Activated CD4-positive, alpha-beta T cell treated with anti-CD3 and anti-CD28 coated beads, Interleukin-2, amount 50 U/mL, for 24 hours (primary cell): Measurements from ENCODE around the gene ADPRHL1.
"Not testable (repeated sequence)": the region's sequence is repeated elsewhere in the genome, so short reads cannot be mapped to it uniquely, and the experiment has no call there.

Experiments
- DNase-seq, 2 donors: peaks; one replicate each; pipeline ENCODE4 v3.0.0-alpha.2; 2020; ENCODE audit warnings: low read depth in 1 of 2, low spot score in 1 of 2

The ADPRHL1 gene

GRCh38 chr13:113479179-113479578 lies 25.9 kb upstream of the ADPRHL1 start:
- no peak for DNase-seq

DNA sequence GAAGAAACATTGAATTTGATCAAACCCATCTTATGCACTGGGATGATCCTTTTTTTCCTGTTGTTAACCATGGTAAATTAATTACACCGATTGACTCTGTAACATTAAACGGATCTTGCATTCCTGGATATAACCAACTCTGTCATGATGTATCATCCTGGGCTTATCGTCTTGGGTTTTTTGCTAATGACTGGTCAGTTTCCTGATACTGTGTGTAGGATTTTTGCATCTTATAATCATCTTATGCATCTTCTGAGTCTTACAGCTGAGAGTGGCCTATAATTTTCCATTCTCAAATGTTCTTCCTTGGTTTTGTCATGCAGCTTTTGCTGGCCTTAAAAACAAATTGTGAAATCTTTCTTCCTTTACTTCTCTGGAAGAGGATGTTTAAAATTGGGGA lies 24.4 kb upstream of the ADPRHL1 start:
- no peak for DNase-seq

GRCh38 chr13:113476811-113477210 lies 23.5 kb upstream of the ADPRHL1 start:
- DNase-seq, result no peak

DNA sequence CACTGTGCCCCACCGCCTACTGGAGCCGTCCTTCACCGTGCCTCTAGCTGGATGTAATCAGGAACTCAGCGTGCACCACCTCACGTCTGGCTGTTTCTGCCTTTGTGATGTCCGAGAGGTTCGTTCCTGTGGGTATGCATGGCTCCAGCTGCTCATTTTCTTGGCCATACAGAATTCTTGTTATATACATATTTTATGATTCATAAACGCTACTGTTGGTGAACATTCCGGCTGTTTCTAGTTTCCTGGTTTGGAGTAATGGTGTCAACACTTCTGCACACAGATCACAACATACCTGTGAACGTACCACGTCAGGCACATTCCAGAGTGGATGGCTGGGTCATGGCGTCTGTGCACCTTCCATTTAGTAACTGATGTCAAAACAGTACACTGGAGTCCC lies 22.6 kb upstream of the ADPRHL1 start:
- DNase-seq, result no peak

- DNase-seq, result no peak
Observed at GRCh38 chr13:113475280-113475679, 22.0 kb upstream of the ADPRHL1 start.

DNA sequence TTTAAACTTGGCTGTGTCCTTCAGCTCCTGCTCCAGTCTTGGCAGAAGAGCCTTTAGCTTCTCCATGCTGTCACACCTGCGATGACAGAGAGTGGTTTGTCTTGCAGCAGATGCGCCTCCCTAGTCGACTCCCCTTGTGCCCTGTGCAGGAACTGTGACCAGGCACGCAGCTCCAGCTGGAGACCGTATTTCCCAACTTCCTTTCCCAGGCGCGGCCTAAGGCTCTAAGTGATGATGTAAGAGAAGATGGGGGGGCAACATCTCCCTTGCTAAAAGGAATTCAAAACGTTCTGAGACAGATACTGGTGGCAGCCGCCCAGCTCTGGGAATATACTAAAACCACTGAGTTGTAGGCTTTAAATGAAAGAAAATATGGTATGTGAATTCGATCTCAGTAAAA lies 20.9 kb upstream of the ADPRHL1 start:
- DNase-seq, result no peak

DNA sequence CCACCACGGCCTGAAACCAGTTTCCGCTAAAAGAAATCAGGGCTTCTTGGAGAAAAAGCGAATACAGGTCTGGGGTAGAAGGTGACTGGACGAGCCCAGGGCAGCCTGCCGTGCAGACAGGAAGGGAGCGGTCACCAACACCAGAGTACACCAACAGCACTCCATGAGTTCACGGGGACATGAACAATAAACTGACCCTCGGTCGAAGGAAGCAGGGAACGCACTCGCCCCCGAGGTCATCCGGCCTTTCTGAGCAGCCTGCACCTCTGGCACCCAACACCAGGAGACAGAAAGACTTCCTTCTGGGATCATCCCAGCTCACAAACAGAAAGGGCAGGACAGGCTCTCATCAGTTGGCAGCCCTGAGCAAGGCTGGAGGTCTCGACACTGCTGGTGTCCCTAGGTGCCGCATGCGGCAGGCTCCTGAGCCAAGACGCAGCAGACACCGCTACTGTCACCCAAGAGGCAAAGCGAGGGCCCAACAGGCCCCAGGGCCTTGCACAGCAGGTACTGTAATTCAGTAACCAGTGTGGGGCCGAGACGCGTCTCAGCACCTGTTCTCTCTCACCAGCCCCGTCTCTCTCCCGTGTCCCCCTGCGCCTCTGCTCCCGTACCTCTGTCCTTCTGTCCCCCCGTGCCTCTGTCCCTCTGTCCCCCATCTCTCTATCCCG lies 19.2 kb upstream of the ADPRHL1 start:
- no peak for DNase-seq

DNA sequence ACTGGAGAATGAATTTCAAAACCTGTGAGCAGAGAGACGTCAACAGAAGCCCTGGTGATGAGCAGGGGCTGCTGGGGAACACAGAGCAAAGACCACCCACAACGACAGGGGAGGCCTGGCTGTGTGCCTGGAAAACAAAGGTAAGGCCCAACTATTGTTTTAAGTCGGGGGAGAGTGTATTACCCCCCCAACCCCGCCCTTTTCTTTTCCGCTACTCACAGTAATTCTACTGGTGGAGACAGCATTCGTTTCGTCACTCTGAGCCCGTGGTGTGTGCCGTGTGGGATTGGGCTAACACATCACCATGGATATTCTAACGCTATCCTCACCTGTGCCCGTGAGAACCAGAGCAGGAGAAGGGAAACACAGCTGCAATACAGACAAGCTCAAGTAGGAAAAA lies 18.6 kb upstream of the ADPRHL1 start:
- no peak for DNase-seq

- not testable (repeated sequence) for DNase-seq
Observed at GRCh38 chr13:113470635-113471163, 17.4 kb upstream of the ADPRHL1 start.

DNA sequence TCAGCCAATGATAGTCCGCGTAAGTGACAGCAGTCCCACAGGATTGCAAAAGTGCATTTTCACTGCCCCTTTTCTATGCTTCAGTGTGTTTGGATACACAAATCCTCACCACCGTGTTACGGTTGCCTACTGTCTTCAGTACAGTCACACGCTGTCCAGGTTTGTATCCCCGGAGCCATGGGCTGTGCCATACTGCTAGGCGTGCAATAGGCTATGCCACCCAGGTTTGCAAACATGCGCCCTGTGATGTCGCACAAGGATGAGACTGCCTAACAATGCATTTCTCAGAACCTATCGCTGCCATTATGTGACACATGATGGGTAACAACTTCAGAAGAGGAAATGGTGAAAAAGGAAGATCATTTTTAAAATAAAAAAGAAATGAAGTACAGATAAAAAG lies 16.8 kb upstream of the ADPRHL1 start:
- DNase-seq, result no peak

DNA sequence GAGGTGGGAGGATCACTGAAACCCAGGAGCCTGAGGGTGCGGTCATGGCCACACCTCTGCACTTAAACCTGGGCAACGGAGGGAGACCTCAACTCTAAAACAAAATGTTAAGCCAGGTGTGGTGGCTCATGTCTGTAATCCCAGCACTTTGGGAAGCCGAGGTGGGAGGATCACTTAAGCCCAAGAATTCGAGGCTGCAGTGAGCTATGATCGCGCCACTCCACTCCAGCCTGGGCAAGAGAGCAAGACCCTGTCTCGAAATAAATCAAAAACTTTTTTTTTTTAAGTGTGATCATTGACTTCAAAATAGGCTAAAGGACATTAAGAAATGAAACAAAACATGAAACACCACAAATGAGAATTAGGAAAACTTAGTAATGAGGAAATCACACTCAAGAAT lies 16.3 kb upstream of the ADPRHL1 start:
- no peak for DNase-seq

- DNase-seq, result no peak
Observed at GRCh38 chr13:113468472-113469201, 15.3 kb upstream of the ADPRHL1 start.

- no peak for DNase-seq
Observed at GRCh38 chr13:113468029-113468428, 14.7 kb upstream of the ADPRHL1 start.

- no peak for DNase-seq
Observed at GRCh38 chr13:113466383-113466782, 13.1 kb upstream of the ADPRHL1 start.

DNA sequence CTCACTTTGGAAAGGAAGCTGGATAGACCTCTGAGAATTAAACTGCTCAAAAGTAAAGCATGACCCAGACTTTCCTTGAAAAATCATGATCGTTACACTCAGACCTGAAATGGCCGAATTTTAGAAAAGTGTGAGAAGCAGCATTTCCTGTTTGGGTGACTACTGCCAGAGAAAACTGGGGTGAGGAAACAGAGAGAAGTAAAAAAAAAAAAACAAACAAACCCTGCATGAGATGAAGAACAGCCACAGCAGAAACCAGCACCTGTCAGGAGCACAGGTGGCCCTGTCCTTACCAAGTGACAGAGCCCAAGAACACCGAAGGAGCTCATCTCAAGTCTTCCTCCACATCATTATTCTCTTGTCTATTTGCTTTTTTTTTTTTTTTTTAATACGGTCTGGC lies 12.0 kb upstream of the ADPRHL1 start:
- DNase-seq, result no peak

GRCh38 chr13:113464476-113464875 lies 11.2 kb upstream of the ADPRHL1 start:
- no peak for DNase-seq

DNA sequence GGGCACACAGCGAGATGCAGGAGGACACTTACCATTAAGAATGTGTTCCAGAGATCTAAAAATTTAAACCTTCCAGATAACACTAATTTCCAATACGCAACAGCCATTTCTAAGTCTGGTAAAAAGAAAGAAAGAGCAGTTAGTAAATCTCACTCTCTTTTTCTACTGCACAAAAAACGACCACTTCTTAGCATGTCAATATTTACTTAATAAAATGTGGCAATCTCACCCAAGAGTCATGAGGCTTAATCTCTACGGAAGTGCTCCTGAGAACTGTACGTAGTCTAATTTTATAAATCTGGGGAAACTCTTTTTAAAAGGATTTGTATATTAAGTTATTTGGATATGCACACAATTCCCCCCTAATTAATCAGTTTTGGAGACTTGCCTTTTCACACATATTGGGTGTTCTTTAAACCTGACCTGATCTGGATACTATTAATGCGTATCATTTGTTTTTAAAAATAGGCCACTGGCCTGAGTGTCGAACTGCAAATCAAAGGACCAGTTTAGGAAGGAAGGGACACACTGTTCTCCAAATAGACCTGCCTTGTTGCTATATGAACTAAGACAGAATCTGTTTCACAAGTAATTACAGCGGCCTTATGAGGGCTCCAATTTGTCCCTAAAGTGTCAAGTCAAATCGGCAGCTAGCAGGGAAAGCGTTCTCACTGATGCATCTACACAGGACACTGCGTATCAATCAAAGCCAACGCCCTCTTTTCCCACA lies 7.9 kb upstream of the ADPRHL1 start:
- no peak for DNase-seq

DNA sequence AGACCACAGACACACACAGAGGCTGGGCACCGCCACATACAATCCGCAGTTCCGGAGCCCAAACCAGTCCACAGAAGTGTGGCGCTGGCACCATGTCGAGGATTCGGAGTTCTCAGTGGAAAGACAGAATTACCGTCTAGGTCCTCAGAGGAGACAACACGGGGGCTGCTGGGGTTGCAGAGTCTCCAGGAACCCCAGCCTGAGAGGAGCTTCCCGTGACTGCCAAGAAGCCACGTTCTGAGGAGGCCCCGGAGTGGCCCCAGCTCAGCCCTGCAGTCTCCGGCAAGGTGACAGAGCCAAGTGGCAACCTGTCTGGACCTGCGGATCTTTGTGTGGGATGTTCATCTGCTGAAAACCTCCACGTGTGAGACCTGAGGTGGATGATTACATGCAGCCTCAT lies 7.3 kb upstream of the ADPRHL1 start:
- DNase-seq, result no peak

GRCh38 chr13:113460064-113460555 lies 6.8 kb upstream of the ADPRHL1 start:
- DNase-seq, result no peak

GRCh38 chr13:113458253-113459065 lies 5.2 kb upstream of the ADPRHL1 start:
- DNase-seq, result no peak

- no peak for DNase-seq
Observed at GRCh38 chr13:113457510-113457909, 4.2 kb upstream of the ADPRHL1 start.
